Measurements from ENCODE around the gene VCX2.
"Not testable (repeated sequence)": the region's sequence is repeated elsewhere in the genome, so short reads cannot be mapped to it uniquely, and the experiment has no call there.

Gene VCX2

DNA sequence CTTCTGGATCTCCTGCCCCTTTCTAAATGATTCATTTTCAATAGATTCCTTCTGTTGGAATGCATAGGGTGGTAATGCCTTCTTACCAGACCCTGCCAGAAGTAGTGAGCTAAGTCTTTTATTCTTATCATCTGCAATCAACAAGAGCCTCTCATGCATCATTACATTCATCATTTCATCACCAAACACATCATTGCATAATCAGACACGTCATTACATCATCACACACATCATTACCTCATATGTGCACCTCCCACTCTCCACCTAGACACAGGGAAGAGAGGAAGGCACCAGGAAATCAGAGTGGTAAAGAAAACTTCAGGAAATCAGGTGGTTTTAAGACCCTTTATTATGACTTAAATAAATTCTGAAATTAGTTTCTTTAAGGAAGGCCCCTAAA lies 45.0 kb downstream of the VCX2 start:
- no peak for DNase-seq (ENCODE audit: extremely low spot score, insufficient read length, low read depth)
- no peak for FAIRE-seq

DNA sequence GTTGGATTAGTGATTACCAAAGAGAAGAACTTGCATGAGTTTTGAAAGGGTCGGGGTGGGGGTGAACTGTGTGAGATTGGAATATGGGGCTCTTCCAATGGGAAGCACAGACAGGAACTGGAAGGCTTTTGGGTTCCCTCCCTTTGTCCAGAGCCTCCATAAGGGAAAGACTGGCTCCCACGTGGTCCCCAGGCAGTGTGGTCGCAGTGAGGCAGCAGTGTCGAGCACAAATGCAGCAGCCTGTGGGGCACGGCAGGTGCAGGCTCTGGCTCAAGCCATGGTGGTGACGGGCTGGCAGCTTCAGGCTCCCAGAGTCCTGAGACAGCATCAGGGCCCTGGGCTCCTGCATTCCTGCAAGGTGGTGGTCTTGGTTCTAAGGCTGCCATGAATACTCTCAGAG lies 45.5 kb downstream of the VCX2 start:
- DNase-seq (ENCODE audit: extremely low spot score, insufficient read length, low read depth) = no peak
- FAIRE-seq = no peak

DNA sequence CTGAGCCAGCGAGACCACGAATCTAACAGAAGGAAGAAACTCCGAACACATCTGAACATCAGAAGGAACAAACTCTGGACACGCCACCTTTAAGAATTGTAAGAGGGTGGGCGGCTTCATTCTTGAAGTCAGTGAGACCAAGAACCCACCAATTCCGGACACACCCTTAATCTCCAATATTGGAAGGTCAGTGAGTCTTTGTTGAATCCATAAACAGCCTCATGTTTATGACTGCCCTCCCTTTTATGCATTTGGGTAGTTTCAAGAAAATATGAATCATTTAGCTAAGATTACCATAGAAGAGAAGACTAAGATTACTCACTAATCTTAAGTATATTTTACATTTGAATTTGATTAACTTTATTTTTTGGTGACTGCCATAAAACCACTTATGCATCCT lies 48.5 kb downstream of the VCX2 start:
- FAIRE-seq (no peak), DNase-seq (ENCODE audit: extremely low spot score, insufficient read length, low read depth) (no peak)

DNA sequence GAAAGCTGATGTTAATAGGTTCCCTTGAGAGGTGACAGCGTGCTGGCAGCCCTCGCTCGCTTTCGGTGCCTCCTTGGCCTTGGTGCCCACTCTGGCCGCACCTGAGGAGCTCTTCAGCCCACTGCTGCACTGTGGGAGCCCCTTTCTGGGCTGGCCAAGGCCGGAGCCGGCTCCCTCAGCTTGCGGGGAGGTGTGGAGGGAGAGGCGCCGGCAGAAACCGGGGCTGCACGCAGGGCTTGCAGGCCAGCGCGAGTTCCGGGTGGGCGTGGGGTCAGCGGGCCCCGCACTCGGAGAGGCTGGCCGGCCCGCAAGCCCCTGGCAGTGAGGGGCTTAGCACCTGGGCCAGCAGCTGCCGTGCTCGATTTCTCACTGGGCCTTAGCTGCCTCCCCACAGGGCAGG lies 49.7 kb downstream of the VCX2 start:
- DNase-seq (ENCODE audit: extremely low spot score, insufficient read length, low read depth); FAIRE-seq: not testable (repeated sequence)

Measured in GM18507 (cell line).